HK-2 (cell line): ENCODE measurements around the gene SCARF1.

Source experiments
- DNase-seq: peaks from one replicate; pipeline ENCODE4 v3.0.0-alpha.2; 2018; ENCODE audit not compliant: unreplicated experiment

SCARF1 gene

DNA sequence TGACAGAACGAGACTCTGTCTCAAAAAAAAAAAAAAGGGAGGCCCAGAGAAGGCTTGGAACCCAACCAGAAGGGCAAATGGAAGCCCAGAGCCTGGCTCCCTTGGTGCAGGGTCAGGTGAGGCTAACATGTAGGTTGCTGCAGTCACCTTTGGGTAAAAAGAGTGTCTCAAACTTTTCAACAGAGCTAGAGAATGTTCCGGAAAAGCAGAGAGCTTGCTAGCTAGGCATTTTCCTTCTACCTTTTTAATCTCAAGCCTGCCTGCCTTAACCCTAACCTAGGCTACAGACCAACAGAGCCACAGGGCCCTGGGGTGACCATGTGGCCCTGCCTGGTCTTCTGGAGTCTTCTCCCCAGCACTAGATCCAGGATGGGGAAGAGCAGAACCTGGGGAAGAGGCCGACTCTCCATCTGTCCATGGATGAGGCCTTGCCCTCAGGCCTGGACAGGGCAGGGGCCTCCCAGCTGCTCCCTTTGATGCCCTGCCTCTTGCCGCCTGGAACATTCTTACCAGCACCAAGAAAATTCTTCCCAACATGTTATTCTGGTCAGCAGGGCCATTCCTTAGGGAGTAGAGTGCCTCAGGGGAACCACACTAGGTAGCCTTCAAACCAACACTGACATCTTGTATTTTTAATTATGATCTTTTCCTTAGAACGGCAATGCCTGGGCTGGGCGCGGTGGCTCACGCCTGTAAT lies 47.0 kb downstream of the SCARF1 start:
- no peak for DNase-seq

DNA sequence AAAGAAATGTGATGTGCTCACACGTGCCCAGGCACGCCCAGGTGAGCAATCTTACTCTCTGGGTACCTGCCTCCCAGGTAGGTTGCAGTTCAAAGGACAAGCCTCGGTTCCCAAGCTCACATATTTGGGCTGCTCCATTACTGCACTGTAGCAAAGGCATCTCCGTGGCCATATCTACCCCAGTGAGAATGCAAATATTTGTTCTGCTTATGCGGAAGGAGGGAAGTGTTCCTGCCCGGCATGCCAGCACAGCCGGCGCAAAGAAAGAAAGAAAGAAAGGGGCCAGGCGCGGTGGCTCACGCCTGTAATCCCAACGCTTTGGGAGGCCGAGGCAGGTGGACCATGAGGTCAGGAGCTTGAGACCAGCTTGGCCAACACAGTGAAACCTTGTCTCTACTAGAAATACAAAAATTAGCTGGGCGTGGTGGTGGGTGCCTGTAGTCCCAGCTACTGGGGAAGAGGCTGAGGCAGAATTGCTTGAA lies 47.6 kb downstream of the SCARF1 start:
- DNase-seq: no peak

DNA sequence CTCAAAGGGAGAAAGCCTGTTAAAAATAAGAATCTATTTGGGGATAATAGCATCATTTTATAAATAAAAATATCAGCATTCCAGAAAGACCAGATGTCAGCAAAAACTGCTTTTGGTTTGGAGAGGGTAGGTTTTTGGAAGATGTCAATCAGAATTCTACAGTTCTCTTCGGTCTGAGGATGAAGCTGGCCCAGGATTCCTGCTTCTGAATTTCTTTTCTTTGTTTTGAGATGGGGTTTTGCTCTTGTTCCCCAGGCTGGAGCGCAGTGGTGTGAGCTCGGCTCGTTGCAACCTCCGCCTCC lies 52.0 kb downstream of the SCARF1 start:
- DNase-seq: no peak

- no peak for DNase-seq
Measured at GRCh38 chr17:1592751-1593629, 52.5 kb downstream of the SCARF1 start.

DNA sequence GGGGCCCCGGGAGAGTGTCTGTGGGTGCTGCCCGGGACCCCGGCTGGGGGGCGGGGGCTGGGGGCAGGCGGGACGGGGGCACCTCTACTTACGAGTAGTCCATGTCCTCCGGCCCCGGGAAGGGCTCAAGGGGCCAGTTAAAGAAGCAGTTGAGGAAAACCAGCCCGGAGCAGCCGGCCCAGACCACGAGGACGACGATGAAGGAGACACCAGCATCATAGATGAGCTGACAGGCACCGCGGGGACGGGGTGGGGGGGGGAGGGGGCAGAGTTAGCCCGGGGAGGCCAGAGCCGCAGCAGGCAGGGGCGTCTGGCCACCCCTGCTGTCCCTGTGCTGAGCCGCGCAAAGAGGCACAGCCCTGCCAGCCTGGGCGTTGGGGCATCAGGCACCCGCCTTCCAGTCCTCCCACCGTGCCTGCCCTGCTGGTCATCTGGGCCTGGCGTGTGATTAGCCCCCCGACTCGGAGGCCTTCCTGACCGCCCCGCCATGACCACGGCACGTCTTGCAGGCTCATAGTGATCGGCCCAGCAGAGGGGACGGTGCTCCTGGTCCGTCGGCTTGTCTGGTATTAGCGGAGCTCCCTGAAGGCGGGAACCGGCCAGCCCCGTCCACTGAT lies 54.0 kb downstream of the SCARF1 start:
- no peak for DNase-seq

DNA sequence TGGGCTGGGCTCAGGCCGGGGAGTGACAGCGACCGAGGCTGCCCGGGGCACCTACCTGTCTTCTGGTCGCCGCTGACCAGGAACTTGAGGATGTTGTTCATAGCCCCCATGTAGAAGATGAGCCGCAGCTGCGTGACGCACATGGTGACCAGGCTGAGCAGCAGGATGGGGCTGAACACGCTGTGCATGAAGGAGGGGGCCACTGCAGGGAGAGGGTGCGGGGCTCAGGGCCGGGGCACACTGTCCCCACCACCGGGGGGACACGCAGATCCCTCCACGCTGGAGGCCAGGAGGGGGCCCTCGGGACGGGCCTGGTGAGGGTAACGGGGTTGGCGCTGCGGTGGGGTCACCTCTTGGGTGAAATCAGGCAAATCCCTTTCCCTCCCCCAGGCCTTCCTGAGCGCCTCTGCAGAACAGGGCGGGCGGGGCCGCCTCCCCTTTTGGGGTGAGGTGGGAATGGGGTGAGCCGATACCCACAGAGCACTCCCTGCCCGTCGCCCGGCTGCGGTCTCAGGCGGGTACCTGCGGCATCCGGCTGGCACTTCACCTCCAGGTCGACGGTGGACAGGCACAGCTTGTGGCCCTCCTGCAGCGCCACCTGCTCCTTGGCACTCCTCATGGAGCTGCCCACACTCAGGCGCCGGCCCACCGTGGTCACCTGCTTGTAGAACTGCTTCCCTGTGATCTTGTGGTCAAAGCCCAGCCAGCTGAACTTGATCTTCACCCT lies 54.6 kb downstream of the SCARF1 start:
- no peak for DNase-seq

DNA sequence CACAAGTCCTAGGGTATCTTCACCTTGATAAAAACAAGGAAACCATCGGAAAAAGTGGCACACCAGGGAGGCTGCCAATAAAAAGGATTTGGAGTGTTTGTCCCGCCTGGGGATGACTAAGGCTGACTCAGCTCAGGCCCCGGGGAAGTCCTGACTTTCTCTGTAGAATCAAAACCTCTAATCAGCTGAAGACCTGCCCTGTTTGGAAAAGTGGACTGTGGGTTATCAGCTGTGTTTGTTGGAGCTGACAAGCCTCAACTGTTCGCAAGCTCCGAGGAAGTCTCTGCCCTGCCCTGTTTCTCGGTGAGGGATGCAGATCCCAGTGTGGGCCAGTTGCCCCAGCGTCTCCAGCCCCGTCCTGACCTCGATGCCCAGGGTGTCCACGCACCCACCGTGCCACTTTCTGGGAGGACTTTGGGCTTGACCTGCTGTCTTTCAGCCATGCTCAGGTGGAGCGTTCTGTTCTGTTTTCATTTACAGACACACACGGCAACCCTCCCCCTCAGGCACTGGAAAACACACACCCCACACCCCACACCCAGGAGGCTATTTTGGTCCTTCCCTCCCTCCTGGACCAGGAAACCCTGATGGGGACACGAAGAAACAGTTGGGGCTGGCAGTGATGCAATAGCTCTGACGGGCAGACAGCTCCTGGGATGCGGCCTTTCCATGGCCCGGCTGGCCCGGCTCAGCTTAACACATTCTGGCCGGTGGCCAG lies 55.3 kb downstream of the SCARF1 start:
- DNase-seq: peak; percentile 74

- DNase-seq: no peak
Measured at GRCh38 chr17:1588821-1589585, 56.5 kb downstream of the SCARF1 start.

GRCh38 chr17:1584167-1584566 lies 61.4 kb downstream of the SCARF1 start:
- no peak for DNase-seq
